GM21381 (cell line): Measurements from ENCODE around the gene ATP2B2.
"Not testable (repeated sequence)": the region's sequence is repeated elsewhere in the genome, so short reads cannot be mapped to it uniquely, and the experiment has no call there.

ENCODE experiments used
- ATAC-seq: cut with Tn5 transposase; IDR thresholded peaks from one replicate; pipeline ENCODE4 v1.9.1; 2021; ENCODE audit warnings: mild to moderate bottlenecking, moderate library complexity; ENCODE audit not compliant: unreplicated experiment

ATP2B2 gene

GRCh38 chr3:10311710-10312109 lies 193.7 kb downstream of the ATP2B2 start:
- no peak for ATAC-seq

- ATAC-seq: no peak
Measured at GRCh38 chr3:10310578-10310977, 194.8 kb downstream of the ATP2B2 start.

DNA sequence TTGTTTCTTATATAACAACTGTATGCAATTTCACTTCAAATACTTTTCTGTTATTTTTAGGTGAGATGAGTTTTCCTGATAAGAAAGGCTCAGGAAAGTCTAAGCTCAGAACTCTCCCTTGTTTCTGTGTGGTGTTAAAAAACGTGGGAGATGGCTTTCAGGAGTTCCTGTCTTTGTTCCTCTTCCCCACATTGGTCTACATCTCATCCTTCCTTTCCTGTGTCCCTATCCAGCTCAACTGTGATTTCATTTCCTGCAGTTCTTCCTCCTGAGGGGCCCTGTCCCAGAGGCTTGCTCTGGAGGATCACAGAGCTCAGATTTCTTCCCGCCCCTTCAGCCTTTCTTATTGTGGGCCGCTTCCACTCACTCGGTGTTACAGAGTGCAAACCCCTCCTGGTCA lies 195.7 kb downstream of the ATP2B2 start:
- no peak for ATAC-seq

DNA sequence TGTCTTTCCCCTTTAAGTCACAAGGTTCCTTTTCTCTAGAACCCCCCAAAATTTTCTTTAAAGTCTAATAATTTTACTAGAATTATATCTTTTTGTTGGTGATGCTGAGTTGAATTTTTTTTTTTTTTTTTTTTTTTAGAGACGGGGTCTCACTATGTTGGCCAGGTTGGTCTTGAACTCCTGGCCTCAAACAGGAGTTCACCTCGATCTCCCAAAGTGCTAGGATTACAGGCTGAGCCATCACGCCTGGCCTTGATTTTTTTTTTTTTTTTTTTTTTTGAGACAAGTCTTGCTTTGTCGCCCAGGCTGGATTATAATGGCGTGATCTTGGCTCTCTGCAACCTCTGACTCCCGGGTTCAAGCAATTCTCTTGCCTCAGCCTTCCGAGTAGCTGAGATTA lies 196.7 kb downstream of the ATP2B2 start:
- ATAC-seq: no peak

DNA sequence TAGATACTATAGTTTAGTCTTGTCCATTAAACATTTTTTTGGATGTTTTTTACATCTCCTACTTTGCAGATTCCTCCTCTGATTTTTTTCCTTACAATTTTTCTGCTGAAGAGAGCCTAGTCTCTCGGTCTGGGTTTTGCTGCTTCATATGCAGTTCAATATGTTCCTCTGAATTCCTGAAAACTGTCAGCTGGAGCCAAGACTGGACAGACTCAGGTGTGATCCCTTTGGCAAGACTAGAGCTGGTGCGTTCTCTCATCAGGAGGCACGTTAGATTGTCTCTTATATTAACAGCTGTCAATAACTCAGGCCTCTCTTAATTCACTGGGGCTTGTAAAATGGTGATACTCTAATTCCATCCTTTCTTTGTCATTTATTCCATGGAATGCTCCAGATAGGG lies 199.2 kb downstream of the ATP2B2 start:
- ATAC-seq: no peak

DNA sequence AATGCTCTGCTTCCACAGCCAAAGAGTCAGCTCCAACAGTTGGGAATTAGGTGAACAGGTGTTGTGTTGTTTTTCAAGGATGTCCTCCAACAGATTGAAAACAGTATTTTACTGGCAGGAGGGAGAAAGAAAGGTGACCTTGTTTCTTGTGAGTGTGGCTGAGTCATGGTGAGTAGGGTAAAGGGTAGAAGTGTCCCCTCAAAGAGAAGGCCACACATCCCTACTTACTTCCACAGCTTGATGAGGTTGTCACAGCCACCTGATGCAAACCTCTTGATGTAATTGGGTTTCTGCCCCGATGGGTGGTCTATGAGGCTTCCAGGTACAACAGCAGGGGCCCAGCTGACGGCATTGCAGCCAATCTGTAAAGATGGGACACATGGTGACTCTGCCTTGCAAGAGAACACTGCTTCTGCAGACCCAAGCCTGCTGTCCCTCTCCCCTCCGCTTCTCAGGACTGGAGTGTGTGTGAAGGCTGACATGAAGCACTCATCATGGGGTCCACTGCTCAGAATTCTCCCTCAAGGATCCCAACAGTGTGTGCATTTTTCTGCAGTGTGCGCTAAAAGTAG lies 200.0 kb downstream of the ATP2B2 start:
- ATAC-seq: no peak

DNA sequence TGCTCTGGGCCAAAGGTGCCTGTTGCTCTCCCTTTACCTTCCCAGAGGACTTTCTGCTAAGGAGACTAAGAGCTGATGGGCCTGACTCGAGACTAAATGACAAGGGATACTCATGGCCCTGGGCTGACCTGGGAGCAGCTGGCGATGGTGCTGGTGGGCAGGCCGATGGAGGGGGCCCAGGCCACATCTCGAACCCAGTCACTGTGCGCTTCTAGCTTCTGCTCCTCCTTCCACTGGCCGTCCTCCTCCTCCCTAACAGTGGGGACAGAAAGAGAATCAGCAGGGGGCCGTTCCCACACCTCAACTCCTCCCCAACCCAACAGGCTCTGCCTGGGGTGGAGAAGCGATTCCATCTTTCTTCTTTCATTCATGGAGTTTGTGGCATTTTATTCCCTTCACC lies 200.5 kb downstream of the ATP2B2 start:
- ATAC-seq: no peak

GRCh38 chr3:10303785-10304184 lies 201.6 kb downstream of the ATP2B2 start:
- ATAC-seq: no peak

- no peak for ATAC-seq
Measured at GRCh38 chr3:10303105-10303504, 202.3 kb downstream of the ATP2B2 start.

GRCh38 chr3:10300087-10300486 lies 205.3 kb downstream of the ATP2B2 start:
- ATAC-seq: peak; percentile 15

DNA sequence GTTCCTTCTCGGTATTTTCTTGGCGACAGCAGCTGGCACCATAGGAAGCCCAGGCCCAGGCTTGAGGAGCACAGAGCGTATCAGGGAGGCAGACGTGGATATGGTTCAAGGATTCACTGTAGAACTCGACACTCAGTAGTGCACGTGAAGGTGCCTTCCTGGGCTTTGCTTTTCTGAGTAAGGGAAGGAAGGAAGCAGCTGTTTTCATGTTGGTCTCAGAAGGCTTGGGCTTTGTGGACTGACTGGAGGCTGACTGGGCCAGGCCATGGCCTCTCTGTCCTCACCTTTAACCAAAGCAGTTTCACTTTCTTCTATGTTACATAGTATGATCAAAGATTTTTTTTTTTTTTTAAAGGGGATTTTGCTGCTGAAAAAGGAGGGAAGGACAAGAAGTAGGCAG lies 205.7 kb downstream of the ATP2B2 start:
- peak; percentile 73 for ATAC-seq

DNA sequence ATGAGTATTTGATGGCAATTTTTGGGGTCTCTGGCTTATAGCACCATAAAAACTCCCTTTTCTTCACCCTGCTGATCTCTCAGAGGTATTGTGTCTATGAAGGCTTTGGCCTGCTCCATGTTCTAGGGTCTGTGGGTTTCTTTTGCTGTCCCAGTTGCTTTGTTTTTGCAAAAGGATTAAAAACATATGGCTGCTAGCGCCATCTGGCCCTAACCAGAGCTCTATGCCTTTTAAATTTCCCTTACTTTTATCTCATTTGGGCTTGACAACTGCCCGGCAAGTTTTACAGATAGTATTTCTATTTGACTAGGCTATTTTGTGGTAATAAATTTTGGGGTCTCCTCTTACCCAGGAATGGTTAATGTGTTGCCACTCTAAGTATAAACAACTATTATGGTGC lies 206.2 kb downstream of the ATP2B2 start:
- ATAC-seq: no peak

GRCh38 chr3:10298064-10298463 lies 207.3 kb downstream of the ATP2B2 start:
- not testable (repeated sequence) for ATAC-seq

DNA sequence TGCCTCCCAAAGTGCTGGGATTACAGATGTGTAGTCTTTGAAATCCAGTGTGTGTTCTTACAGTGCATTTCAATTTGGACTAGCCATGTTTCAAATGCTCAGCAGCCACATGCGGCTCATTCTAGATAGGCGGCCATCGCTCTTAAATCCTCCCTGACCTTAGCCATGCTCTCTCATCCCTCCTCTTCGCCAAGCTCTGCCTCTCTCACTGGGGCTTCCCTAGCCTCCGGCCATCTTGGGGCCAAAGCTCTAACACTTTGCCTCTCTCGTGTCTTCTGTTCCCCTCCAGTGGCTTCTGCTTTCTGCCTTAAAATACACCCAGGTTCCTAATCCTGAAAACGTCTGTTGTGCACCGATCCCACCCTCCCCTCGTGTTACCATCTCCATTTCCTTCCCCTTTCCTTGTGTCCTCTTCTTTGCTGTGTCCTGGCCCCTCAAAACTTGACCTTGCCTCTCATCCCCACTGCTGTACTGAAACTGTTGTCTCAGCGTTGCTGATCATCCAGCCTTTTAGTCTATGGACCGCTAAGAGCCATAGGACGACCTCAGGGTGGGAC lies 211.3 kb downstream of the ATP2B2 start:
- ATAC-seq: no peak

GRCh38 chr3:10292505-10293419 lies 212.6 kb downstream of the ATP2B2 start, which contains the start of gene GHRL:
Gene GHRL, minus strand, starts transcription at chr3:10292947. Its CDS starts 2,767 bp downstream, at chr3:10290180.
- peak; percentile 72 for ATAC-seq

DNA sequence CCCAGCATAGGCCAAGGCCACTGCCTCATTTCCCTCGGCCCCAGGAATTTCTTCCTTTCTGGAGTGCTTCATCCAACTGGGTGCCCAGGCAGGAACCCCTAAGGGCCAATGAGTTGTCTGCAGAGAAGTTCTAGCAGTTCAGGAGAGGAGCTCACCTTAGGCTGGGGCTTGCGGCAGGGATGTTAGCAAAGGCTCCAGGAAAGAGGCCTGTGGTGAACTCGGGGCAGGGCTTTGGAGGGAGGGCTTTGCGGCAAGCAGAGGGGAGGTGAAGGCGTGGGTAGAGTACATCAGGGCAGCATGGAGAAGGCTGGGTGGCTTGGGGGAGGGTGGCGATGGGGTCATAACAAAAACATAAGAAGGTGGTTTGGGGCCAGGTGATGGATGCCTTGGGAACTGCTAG lies 213.7 kb downstream of the ATP2B2 start:
- ATAC-seq: no peak

DNA sequence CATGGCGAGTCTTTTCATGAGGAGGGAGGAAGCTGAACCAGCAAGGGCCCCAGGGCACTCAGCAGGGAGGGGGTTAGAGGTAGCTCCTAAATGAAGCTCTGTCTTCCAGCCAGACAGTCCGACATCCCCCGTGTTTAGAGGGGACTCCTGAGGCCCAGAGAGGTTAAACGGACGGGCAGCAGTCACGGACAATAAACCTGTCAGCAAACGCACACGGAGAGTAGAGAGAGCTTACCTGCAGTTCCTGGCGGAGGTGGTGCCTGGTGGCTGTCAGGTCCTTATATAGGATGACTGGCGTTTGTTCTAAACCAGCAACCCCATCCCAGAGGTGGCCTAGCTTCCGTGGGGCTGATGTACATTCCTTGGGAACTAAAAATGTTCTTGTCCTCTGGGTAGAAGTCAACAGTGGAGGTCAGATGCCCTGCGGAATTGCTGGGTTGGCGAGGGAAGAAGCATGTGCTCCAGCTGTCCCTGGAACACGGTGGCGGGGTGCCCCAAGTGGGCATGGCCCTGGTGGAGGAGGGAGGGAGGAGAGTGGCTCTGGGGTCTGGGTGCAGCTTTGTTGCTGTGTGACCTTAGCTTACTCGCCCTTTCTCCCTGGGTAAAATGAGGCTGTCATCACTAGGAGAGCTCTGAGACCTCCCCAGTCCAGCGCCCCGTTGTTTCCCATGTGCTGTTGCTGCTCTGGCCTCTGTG lies 214.8 kb downstream of the ATP2B2 start:
- ATAC-seq: no peak

- no peak for ATAC-seq
Measured at GRCh38 chr3:10289787-10290355, 215.5 kb downstream of the ATP2B2 start.

DNA sequence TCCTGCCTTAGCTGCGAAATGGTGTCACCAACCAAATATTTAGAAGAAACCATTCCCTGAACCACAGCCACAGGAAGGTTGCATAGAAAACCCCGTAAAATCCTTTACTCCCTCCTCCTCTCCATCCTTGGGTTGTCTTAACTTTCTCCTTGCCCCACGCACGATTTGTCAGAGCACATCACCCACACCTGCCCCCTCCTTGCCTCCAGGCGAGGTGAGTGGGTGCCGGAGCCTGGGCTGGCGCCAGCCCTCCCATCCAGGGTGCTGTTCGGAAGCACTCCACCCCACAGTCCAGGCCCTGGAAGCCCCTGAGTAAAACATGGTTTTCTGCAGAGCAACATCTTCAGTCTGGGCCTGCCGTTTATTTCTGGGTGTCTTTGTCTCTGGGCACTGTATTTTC lies 216.3 kb downstream of the ATP2B2 start:
- ATAC-seq: no peak

- no peak for ATAC-seq
Measured at GRCh38 chr3:10288575-10288960, 216.8 kb downstream of the ATP2B2 start.

DNA sequence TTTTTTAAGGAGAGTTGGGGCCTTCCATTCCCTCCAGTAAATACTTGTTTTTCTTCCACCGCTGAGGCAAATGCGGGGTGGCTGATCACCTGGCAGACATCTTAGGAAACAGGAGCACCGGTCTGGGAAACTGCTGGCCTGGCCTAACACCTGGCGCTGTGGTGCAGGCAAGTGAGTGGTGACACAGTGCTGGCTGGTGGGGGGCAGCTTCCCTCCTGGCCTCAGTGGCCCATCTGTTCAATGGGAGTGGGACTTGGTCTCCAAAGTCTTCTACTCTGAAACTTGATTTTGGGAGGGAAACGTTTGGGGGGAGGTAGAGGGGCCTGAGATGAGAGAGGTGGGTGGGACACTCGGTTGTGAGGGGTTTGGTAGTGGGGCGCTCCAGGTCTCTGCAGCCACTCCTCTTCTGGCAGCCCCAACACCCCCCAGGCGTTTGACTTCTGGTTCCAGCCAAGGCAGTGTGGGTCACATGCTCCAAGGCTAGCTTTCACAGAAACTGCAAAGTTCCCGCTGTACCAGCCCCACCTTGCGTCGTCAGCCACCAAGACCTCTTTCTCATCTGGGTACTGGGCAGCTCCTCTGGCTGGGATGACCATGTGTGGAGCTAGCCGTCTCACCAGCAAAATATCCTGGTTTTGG lies 217.3 kb downstream of the ATP2B2 start:
- no peak for ATAC-seq
